GM18499 (cell line): Measurements from ENCODE around the gene FBN1.

Source experiments
- ATAC-seq: cut with Tn5 transposase; IDR thresholded peaks from one replicate; pipeline ENCODE4 v1.9.1; 2021; ENCODE audit warnings: moderate number of reproducible peaks; ENCODE audit not compliant: insufficient read depth, unreplicated experiment

FBN1 gene

DNA sequence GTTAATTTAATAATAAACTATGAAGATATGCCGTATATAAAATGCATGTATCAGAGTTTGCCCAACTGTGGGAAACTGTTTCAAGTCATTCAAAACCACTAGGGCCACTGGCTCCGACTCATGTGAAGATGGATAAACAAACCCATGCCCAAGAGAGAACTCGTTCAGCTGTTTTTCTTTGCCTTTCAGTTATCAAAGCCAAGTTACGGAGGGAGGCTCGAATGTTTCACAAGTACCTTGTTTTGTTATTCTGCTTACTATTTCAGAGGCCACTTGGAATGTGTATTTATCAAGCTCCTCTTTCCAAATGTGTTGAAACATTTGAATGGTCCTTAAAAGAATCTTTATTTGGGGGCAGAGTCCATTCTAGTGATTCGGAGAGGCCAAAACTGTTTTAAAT lies 232.2 kb downstream of the FBN1 start:
- ATAC-seq, result no peak

DNA sequence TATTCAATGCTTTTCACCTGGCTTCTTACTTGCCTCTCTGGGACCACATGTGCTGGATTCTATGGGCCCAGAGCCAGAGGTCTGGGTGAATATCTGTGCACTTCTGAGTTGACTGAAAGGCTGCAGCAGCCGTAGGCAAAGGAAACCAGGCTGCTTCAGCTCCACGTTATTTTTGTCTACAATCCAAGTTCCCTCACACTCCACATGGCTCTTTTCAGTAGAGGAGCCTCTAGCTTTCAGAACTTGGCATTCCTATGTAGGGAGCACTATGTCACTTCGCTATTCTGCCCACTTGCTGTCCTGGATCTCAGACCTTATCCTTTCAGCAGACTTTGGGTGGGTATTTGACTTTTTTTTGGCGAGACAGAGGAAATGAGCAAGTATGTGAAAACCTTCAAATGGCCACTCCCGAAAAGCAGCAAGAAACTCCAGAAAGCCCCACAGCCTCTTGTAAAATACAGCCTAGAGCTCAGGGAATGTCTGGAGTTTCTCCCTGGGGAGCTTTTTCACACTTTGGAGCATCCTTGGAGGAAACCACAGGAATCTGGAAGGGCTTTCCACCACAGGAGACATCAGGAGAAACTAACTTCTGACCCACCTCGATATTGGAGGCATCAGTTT lies 233.4 kb downstream of the FBN1 start:
- no peak for ATAC-seq

DNA sequence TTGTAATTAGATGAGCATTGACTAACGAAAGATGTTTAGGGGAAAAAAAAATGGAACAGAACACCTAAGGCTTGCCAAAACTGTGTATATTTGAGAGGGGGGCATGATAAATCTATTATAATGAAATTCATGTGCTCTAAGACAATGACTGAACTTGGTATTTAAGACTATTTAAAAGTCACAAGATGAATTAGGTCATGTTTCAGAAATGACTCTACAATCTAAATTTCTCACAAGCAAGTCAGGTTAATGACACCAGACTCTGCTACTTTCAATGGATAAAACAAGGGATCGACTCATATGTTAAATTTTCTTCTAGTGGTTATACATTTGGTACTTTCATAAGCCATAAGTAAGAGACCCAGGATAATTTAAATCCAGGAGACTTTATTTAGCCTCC lies 235.9 kb downstream of the FBN1 start:
- no peak for ATAC-seq

DNA sequence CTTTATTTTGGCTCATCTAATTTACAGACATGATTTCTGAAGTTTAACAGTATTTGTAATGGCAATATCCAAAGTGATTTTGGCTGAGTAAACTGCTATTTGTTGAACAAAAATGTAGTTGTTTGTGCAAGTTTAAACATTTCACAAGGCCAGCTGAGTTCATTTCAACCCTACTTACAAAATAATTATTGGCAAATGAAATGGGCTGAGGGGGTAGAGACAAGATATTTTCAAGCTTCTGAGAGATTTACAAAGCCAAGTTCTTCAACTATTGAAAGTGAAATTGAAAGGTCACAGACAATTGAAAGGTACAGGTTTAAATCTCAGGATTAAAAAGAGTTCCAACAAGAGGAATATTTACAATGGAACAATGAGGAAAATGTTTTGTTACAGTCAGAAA lies 237.2 kb downstream of the FBN1 start:
- no peak for ATAC-seq

DNA sequence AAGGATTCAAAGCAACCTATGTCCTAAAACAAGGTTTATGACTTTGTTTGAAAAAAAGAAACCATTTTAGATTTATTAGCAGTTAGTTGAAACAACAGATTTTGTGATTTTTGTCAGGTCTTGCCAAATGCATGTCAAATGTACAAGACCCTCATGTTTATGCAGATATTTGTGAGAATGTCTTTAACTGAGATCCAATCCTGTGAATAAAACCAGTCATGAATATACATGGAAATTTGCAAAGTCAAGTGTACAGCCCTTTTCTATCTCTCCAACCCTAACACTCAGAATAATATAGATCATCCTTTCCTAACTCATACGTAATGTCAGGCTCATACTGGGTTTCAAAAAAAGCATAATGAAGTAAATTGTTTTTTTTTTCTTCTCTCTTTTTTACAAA lies 237.9 kb downstream of the FBN1 start:
- no peak for ATAC-seq

DNA sequence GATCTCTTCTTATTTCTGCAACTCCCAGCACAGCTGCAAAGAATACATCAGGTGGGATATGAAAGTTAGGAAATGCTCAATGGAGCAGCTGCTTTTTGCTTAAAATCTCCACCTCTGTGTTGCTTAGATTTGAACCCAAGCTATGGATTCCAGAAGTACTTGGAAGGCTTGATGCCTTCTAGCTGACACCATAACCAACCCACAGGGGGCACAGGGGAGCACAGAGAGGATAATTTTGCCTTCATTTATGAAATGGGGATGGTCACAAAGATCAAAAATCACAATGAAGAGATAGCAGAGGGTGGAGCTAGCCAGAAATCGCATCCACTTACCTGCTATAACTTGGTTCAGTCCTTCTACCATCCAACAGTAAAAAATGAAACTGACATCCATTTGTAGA lies 238.6 kb downstream of the FBN1 start:
- ATAC-seq, result no peak

DNA sequence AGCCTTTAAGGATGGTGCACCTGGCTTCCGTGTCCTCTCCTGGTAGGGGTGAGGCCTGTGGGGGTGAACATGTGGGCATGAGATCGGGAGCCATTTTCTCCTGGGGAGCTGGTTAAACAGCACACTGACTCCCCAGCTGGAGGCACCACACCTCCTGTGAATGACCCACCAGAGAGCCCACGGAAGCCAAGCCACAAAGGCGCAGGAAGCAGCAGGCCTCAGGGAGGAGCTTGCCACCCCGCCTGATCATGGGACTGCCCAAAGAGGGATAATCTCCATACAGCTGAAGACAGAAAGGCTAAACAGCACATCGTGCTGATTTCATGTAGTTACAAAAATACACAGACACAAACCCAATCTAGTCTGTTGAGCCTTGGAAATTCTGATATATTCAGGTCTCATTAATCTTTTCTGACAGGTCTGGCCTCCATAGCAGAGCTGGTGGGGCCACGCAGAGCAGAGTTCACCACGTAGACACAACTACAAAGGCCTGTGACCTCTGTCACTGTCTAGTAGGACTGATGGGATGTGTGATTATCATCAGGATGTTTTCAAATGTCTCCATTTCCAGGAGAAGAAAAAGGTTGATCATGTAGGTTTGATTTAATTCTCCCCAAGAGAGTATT lies 239.1 kb downstream of the FBN1 start:
- no peak for ATAC-seq

DNA sequence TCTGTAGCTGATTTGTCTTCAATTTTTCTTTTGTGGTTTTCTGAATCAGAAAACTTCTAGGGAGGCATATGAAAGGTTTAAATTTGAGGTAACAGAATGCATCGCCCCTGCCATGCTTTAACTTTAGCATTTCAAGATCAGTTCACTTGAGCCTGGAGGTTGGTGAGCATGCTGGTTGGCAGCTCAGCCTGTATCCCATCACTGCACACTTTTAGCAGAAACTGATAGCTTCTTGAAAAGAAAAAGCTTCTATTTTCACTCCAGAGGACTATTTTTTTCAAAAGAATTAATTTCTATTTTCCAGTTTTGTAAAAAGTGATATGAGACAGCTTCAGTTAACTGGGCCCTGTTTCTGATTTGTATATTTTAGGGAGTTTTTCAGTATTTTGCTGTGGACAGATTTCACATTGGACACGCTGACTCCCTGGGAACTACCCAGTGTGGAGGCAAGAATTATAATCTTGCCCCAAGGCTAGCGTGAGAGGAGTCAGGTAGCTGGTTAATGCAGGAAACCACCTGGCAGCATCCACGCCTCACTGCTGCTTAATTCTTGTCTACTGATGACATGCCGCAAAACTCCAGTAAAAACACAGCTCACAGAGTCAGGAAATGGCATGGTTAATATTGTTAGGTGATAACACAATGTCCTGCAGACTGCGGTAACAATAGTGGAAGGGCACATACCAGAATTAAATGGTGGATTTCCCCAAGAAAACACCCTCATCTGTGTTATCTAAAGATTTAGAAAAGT lies 242.9 kb downstream of the FBN1 start:
- no peak for ATAC-seq

DNA sequence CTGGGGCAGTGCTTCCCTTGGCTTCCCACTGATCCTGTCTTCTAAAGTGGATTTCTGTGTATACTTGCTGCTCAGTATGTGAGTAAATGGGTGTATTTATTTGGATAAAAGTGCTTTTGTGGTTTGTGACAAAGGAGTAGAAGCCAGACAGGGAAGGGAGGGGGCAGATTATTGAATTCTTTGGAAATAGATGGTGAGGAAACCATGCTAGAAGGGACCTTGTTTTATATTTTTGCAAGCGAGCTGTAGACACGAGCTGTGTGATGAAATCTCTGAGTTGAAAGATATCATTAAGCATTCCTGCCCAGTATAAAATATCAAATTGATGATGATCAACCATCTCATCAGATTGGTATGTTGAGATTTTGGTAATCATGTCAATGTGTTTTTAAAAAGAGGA lies 245.4 kb downstream of the FBN1 start:
- no peak for ATAC-seq

DNA sequence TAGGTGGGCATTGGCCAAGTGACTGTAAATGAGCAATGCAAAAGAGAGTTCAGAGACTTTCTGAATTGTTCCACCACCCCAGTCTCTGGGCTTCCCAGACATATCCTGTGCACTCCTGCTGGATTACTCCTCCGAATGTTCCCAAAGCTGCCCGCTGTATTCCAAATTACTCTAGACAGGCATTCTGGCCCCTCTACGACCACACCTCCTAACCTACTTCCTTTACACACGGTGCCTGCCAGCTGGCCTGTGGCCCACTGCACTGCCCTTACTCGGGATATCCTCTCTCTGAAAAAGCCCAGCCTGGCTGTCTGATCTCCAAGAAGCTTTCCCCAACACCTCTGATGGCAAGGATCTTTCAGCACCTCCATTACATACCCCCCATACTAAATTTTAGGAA lies 247.7 kb downstream of the FBN1 start:
- ATAC-seq, result no peak

DNA sequence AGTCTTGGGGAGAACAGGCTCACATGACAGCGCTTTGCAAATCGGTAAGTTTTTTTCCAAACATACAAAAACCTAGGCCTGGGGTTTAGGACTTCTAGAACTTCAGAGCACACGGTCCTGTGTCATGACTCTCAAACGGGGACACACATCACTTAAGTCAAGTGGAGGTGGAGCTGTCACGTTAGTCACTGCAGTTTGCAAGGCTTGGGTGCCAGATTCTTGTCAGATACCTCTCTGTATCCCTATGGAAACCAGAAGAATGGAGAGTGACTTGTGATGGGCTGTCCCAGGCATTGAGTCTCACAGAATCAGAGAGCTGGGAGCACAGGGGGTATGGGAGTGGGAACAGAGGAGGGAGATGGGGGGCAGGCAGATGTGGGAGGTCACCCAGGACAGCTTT lies 249.5 kb downstream of the FBN1 start:
- ATAC-seq, result no peak

DNA sequence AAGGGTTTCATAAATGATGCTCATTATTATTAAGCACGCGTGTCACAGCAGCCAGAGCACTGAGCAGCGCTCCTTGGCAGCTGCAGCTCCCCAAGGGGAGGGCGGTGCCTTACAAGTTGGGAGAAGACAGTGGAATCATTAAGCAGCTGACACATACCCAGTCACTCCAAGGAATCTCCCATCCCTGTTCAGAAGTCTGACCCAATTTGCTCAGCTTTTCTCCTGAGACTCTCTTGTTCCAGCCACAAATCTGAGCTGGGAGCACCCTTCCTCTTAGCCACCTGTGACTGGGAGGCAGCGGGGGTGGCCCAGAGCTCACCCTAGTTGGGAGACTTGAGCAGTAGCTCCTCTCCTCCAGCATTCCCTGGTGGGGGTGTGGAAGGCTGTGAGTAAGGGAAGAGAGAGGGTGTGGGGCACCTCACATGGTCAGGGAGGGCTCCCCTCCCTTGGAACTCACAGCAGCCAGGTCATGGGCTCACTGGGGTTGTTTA lies 249.9 kb downstream of the FBN1 start:
- no peak for ATAC-seq

DNA sequence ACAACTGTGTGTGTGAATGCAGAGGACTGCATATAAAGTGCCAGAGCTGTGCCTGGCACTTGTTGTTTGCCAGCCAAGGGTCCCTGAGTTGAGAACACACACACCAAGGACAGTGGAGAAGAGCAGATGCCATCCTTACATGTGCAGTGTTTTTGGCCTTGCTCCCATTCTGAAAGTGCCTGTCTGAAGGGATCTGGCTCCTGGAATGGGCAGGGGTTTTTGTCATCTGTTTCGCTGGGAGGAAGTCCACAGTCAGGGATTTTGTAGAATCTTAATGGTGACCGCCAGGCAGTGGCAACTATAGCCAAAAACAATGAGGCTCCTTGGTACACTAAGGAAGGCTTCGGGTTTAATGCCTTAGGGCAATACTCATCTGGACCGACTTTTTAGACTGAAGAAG lies 250.5 kb downstream of the FBN1 start:
- no peak for ATAC-seq

DNA sequence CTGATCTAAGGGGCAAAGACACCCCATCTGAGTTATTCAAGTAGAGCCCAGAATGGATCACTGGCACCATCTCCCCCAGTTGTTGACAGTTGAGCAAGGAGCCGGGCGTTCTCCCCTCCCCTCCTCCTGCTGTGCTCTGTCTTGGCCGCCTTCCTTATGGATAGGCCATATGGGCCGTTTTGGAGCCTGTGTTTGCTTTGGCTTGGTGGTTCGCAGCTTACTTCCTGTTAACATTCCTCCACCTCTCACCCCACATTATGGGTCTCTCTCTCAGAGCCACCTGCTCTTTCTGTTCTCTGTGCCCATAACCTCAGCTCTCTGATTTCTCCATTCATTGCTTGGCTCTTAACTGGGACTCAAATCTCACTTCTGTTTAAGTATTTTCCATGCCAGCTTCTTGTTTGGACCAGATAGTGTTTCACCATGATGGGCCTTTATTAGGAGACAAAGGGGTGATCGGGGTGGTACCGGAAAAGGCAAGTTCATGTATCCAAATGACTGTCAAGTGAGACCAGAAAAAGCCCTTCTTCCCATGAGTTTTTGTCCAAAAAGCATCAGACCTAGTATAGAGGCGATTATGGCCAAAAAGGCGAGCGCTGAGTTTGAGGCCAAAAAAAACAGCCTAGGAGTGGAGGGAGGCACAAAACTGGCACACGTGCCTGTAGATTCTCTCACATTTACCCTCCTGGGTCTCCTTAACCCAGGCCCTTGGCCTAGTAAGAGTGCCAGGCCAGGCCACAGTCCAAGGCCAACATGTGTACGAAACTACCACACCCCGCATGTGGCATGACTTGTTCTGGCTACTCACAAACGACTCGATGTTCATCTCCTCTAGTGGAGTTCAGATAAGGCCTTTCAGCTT lies 251.6 kb downstream of the FBN1 start:
- no peak for ATAC-seq

DNA sequence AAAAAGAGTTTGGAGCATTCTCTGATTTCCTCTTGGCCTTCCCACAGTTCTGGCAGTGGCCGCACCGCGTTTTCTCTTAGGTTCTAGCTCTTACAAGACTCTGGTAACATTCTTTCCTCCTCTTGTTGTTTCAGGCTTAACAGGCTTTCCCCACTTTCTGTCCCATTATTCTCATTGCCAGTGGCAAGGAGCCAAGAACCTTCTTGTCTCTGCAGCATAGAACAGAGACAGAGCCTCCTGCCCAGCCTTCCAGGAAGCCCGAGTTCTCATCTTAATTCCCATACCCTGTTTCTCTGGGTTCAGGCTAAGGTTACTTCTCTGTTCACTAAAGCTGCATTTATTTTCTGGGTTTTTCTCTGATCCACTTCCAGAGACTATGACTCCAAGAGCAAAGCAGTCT lies 253.2 kb downstream of the FBN1 start:
- no peak for ATAC-seq

DNA sequence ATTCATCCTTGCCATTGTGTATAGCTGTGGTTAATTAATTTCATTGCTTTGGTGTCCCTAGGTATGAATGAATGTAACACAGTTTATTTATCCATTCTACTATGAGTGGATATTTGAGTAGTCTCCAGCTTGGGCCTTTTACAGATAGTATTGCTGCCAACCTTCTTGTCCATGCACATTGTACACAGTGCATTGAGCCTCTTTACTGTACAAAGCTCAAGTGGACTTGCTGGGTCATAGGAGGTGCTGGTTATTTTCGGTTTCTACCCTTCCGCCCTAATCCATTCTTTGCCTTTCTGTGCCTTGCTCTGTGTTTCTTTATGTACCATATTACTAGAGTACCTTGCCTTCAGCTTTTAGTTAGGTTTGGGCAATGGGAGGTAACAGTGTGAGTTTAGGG lies 253.6 kb downstream of the FBN1 start:
- no peak for ATAC-seq

DNA sequence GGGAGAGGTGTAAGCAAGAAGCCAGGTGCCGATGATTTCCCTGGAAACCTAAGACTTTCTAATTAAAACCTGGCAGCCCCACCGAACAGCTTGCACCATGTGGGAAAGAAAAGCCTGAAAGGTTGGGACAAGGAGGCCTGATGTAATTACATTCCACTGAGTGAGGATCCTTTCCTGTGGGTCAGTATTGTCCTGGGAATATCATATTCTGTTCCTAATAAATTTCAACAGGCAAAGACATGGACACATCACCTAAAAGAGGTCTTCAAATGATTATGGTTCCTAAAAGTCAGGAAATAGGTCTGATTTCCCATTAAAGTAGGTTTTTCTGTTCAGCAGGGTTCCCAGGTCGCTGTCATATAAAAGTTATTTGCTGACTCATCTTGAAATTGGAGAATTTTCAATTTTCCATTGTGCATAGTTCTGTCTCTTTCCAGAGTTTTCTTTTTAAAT lies 255.8 kb downstream of the FBN1 start:
- ATAC-seq, result no peak

DNA sequence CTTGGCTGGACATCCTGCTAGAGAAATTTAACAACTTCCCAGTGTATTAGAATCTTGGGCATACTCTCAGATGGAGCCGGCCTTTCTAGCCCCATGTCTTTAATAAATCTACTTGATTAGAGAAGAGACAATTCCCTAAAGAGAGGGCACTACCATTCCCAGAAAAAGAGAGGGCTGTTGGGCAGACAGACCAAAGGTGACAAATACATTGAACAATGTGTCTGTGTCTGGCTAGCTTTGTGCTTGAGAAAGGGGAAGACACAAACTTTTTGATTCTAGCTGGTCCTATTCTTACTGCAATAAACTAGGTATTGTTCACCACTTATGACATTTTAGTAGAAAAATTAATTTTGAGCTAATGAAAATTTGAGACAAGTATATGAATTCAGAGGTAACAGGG lies 256.6 kb downstream of the FBN1 start:
- no peak for ATAC-seq

DNA sequence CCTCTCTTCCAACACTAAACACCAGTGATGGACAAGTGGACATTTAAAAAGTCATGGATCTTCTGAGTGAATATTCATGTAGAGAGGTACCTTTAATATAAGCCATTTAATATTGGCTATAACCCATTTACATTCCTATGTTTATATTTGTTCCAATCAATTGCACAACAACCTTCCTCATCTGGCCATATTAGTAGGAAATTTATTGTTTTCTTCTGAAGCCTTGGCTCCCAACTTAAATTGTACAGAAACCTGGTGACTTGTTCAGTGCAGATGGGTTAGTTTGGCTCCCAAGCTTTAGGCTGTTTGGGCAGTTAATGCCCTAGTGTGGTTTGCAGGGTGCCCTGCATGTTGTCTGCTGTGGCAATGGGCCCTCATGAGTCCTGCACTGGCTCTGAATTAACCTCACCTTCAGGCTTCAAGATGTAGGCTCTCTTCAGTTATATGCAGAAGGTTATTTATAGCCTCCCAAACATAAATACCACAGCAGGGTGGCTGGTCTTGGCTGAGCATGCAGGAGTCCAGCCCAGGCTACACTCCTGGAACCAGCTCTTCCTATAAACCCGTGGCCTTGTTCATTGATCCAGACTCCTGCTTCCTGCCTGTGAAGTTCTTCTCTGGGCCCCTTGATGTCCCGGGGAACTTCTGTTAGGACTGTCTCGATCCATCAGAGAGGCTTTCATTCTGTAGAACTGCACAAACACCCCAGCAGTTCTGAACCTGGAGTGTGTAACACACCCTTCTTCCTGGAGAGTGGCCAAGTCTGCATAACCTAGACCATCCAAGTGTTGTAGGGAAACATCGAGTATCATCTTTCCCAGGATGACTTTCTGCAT lies 257.3 kb downstream of the FBN1 start:
- ATAC-seq, result no peak
